ENCODE data around the gene ENO2. TPM values are rescaled to one million over a fixed set of nuclear protein-coding genes. Genes with fewer than 3 reads are reported as not detected.

The ENO2 gene
- total RNA-seq, 1 donor from 2014 or later = 12.0 TPM

DNA sequence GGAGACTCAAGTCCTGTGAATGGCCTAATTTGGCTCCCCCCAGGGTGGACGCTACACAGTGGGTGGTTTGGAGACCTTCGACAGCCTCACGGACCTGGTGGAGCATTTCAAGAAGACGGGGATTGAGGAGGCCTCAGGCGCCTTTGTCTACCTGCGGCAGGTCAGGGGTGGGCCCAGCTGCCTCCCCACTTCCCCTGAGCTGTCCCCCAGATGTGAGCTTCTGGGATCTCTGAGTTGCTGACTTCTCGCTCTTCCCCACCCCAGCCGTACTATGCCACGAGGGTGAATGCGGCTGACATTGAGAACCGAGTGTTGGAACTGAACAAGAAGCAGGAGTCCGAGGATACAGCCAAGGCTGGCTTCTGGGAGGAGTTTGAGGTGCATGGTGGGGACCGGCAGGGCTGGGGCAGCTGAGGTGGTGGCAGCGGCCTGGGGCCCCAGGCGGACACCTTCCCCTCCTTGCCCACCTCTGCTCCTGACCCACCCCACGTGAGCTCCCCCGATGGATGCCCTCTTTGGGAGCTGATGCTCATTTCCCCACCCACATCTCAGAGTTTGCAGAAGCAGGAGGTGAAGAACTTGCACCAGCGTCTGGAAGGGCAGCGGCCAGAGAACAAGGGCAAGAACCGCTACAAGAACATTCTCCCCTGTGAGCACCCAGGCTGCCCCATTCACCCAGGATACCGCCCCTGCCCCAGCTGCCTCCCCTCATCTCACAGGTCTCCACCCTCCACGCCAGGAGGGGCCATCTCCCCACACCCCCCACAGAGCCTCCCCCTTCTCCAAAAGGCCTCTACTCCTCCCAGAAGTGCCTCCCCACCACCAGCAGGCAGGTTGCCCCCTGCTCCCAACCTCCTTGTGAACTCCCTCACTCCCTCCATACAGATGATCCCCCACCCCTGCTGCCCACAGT is 41.0 kb downstream of the ENO2 start:
- intact Hi-C loops (cut with micrococcal nuclease) = loop anchor here (10.0 kb wide), 1 partner anchor 149 kb away; the partner anchor contains the start of gene C1RL
- ATAC-seq (no peak), DNase-seq (peak; percentile 14)

DNA sequence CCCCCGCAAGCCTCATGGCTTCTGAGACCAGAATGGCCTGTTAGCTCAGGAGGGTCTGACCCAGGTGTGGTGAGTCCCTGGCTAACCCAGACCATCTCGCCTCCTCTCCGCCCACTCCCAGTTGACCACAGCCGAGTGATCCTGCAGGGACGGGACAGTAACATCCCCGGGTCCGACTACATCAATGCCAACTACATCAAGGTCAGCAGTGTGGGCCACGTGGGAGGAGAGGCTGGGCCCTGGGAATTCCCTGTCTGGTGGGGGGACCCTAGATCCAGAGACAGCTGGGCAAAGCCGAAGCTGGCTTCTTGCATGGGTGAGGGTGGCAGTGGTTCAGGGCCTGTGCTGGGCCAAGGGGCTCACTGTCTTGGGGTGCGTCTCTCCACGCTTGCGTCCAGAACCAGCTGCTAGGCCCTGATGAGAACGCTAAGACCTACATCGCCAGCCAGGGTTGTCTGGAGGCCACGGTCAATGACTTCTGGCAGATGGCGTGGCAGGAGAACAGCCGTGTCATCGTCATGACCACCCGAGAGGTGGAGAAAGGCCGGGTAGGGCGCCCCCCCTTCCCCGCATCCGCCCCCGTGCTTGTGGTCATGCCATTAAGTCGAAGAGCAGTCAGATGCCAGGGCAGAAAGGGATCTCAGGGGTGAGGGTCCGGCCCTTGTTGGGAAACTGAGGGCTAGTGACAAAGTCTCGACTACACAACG is 41.8 kb downstream of the ENO2 start:
- DNase-seq = no peak
- ATAC-seq = no peak
- intact Hi-C loops (cut with micrococcal nuclease) = loop anchor here (10.0 kb wide), 1 partner anchor 149 kb away; the partner anchor contains the start of gene C1RL

DNA sequence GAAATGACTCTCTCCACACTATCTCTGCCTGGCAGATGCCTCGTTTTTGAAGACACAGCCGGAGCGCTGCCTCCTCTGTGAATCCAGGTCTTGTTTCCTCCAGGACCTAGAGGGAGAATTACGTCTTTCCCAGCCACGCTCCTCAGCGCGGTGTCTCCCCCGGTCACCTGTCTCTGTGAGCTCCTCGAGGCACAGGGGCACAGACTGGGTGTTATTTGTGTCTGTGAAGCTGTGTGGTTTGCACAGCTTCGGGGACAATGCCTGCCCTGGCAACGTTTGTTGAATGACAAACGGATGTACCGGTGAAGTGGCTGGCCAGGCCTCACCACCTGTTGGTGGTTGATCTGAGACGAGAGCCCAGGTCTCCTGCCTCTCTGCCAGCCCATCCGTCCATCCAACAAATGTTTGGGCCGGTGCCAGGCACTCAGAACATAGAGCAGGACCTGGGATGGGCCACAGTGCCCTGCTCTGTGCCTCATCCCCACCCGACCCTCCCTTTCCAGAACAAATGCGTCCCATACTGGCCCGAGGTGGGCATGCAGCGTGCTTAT is 42.8 kb downstream of the ENO2 start:
- ATAC-seq = no peak
- intact Hi-C loops (cut with micrococcal nuclease) = loop anchor here (10.0 kb wide), 1 partner anchor 148 kb away; the partner anchor contains the start of gene C1RL
- DNase-seq = no peak

DNA sequence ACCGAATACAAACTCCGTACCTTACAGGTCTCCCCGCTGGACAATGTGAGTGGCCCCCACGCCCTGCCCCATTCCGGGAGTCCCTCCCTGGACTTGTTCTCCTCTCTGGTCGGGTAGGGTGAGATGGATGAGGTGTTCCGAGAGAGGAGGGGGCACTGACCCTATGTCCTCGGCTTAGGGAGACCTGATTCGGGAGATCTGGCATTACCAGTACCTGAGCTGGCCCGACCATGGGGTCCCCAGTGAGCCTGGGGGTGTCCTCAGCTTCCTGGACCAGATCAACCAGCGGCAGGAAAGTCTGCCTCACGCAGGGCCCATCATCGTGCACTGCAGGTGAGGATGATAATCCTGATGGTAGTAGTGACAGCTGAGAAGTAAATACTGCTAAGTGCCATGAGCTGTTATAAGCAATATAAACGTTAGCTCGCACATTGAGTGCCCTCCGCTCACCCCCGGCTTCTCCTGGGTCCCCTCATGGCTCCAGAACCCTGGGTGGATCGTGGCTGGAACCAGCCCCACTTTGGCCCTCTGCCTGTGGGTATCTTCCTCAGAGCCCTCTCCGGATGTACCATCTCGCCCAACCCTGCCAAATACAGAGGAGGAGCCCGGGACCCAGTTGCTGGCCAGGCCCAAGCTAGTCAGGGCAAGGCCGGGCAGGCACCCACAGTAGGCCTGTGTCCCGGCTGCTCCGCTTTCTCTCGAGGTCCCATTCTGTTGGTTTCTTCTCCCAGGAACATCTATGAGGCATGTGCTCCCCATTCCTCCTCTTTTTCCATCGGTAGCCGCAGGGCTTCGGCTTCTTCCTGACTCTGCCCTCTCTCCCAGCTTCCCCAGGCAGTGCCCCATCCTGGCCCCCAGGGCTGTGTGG is 43.6 kb downstream of the ENO2 start:
- ATAC-seq (no peak), DNase-seq (no peak)
- intact Hi-C loops (cut with micrococcal nuclease) = loop anchor here (10.0 kb wide), 1 partner anchor 147 kb away; the partner anchor contains the start of gene C1RL

DNA sequence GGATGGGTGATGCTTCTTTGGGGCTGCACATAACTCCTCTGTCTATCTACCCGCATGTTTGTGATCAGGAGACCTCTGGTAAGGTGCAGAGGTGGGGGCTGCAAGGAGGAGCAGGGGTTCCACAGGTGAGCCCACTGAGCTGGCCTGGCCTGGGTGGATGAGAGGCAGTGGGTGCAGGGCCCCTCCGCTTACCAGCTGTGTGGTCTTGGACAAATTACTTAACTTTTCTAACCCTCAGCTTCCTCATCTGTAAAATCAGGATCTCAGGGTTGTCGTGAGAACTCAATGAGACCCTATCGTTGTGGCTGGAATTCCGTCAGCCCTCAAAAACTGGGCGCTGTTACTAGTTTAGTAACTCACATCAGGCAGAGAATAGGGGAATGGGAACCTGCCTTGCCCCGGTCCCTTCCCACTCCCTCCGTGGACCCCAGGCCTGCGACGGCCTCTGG is 44.3 kb downstream of the ENO2 start:
- intact Hi-C loops (cut with micrococcal nuclease) = loop anchor here (10.0 kb wide), 1 partner anchor 146 kb away; the partner anchor contains the start of gene C1RL
- DNase-seq (no peak), ATAC-seq (no peak)

DNA sequence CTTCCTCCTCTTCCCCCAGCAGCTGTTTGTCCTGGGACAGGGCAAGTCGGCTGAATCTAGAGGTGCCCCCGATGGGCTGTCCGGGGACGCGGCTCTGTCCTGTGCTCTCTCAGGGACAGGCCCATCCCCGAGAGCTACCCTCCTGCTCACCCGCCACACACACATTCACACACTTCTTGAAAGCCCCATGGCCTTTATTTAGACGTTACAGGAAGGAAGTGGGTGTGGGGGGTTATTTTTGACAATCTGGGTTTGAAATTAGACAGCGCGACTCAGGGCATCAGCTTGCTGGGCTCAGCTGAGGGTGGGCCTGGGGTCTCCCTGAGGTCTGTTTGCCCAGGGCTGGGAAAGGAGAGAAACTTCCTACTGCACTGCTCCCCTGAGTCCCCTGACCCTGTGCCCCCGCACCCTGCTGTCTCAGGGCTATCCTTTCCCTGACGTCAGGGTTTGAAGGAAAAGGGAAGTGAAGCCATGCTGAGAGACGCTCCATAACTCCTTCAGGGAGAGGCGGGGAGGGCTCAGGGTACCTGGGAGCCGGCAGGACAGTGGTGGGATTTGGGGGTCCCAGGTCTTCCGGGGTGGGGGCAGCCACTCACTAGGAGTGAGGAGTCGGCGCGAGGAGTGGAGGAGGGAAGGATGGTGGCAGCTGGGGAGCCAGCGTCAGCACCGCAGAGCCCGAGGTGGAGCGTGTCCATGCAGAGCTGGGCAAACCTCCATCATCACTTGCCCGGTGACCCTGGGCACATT is 44.9 kb downstream of the ENO2 start:
- intact Hi-C loops (cut with micrococcal nuclease) = loop anchor here (10.0 kb wide), 1 partner anchor 146 kb away; the partner anchor contains the start of gene C1RL
- DNase-seq = no peak
- peak; percentile 31 for ATAC-seq

DNA sequence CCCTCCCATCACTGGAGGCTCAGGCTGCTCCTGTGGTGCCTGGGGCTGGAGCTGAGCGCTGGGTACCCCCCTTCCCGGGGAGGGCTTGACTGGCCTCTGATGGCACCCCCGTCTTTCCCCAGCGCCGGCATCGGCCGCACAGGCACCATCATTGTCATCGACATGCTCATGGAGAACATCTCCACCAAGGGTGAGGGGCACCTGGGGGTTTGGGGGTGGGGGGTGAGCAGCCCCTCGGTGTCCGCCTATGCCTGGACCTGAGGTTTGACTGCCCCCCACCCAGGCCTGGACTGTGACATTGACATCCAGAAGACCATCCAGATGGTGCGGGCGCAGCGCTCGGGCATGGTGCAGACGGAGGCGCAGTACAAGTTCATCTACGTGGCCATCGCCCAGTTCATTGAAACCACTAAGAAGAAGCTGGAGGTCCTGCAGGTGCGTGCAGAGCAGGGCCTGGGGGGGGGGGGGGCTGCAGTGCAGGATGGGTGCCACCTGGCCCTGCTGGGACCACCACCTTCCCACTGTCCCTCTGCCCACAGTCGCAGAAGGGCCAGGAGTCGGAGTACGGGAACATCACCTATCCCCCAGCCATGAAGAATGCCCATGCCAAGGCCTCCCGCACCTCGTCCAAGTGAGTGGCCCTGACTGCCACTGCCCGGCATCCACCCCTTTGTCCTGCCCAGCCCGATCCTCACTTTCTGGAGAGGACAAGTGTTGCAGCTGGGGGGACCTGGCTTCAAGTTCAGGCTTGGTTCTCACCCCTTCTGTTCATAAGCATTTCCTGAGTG is 45.6 kb downstream of the ENO2 start:
- ATAC-seq (no peak), DNase-seq (no peak)
- intact Hi-C loops (cut with micrococcal nuclease) = loop anchor here (10.0 kb wide), 1 partner anchor 145 kb away; the partner anchor contains the start of gene C1RL

DNA sequence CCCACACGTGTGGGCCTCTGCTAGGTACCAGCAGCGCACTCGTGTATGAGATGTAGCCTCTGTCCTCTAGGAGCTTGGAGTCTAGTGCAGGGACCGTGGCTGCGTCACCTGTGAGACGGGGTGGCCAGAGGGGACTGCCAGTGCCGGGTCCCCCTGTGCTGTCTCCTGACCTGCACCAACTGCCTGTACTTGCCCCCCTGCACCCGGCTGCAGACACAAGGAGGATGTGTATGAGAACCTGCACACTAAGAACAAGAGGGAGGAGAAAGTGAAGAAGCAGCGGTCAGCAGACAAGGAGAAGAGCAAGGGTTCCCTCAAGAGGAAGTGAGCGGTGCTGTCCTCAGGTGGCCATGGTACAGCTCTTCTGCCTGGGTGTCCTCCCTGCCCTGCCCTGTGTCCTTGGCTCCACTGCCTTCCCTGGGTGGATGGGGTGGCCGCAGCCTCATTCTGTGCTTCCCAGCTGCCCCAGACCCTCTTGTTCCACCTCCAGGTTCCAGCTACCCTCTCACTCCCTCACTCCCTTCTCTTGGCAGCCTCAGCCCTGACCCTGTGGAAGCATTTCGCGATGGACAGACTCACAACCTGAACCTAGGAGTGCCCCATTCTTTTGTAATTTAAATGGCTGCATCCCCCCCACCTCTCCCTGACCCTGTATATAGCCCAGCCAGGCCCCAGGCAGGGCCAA is 46.4 kb downstream of the ENO2 start:
- ATAC-seq = no peak
- intact Hi-C loops (cut with micrococcal nuclease) = no loop called here
- no peak for DNase-seq

DNA sequence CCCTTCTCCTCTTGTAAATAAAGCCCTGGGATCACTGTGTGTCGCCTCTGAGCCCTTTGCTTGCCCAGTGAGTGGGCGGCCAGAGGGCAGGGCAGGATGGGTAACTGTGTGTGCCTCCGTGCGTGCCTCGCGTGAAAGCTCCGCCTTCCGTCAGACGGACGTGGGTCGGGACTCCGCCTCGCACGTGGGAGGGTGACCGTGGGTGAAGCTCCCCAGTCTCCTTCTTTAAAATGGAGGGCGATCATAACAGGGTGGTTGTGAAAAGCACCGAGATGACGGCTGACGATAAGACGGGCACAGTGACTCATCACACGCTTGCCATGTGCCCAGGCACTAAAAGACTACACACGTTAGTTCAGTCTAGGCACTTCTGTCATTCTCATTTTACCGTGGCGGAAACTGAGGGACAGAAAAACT is 46.9 kb downstream of the ENO2 start:
- ATAC-seq (peak; percentile 12), DNase-seq (peak; percentile 71)
- intact Hi-C loops (cut with micrococcal nuclease) = no loop called here

DNA sequence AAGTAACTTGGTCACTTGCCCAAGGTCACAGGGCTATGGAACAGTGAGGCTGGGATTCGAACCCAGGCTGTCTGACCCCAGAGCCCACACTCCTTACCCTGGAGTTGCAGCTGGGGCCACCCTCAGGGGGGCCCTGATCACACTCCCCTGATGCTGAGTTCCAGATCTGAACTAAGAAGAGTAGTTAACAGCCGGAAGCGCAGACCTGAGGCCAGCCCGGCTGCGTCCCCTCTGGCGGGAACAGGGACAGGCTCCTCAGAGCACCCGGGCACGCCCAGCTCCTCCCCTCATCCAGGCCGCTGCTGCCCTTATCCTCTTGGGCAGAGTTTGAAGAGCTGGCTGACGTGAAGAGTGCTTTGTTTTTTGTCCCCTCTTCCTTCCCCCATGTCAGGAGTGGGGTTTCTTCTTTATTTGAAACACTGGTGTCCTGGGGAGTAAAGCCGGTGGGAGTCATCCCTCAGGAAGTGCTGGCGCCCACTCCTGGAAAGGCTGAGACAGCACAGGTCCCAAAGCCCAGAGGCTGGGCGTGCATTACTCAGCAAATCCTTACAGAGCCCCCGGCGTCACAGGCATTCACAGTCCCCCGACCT is 47.4 kb downstream of the ENO2 start:
- intact Hi-C loops (cut with micrococcal nuclease) = no loop called here
- ATAC-seq (peak; percentile 49), DNase-seq (peak; percentile 68)

DNA sequence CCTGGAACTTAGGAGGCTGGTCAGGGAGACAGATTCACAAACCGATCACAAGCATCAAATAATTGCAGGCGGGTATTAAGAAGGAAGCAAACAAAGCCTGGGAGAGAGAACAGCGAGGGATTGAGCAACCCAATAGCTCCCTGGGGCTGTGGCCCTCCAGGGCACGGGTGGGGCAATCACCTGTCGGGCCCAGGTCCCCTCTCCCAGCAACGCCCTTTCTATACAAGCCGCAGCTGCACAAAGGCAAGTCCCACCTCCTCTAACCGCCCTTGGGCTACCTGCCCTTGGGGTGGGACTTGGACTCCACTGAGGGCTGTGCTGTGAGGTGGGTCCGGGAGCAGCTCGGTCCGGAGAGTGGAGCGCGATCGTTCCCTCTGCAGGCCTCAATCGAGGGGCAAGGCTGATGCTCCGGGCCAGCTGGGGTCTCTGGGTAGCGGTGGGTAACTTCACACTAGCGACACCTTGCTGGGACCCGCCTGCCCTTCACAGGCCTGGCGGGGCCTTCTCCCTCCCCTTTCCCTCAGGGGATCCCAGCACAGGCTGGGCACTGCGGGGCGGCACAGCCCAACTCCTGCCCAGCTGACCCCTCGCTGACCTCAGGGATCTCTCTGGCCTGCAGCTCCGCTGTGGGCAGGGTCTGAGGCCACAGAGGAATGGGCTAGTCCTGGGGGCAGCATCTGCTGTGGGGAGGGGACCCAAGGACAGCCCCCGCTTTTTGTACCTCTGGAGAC is 48.1 kb downstream of the ENO2 start:
- intact Hi-C loops (cut with micrococcal nuclease) = no loop called here
- ATAC-seq = no peak
- DNase-seq = no peak

DNA sequence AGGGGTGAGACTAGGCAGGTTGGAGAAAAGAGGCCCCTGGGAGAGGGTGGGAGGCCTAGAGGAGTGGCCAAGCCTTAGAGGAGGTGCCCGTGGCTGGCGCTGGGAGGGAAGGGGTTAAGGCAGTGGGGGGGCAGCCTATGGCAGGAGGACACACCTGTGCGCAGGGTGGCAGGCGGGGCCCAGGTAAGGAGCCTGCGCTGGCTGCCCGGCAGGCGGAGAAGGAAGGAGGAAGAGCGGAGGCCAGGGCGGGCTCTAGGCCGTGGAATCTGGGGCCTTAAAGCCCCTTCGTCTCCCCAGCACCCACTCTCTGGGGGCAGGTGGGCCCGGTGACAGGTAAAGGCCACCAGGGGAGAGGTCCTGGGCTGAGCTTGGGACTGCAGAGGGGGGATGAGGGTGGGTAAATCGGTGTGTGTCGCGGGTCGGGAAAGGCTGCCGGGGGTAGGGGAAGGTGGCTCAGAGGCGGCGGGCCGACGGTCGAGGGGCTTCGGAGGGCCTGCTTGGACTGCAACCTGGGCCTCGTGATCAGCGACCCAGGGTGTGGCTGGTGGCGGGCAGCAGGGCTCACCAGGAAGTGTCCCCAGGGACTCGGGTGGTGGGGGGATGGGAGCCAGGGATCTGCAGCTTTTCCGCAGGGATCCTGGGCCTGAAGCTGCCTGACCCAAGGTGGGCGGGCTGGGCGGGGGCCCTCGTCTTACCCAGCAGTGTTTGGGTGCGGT is 48.8 kb downstream of the ENO2 start:
- ATAC-seq = no peak
- intact Hi-C loops (cut with micrococcal nuclease) = no loop called here
- DNase-seq = no peak

DNA sequence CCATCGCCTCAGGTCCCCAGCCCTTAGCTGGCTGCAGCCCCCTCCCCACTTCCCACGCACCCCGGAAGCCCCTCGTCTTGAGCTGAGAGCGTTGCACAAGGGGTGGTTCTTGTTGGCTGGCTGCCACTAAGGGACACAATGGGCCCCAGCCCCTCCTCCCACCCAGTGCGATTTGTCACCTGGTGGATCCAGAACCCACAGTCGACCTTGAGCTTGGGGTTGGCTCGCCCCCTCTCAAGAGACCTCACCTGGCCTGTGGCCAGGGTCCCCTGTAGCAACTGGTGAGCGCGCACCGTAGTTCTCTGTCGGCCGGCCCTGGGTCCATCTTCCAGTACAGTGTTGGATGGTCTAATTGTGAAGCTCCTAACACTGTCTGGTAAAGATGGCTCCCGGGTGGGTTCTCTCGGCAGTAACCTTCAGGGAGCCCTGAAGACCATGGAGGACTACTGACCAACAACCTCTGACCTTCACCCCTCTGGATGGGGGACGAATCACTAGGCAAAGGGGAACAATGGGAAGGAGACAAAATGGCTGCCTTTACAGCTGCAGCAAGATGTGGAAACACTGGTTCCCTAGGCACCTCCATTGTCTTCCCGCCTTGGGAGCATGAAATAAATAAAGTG is 49.5 kb downstream of the ENO2 start:
- no peak for ATAC-seq

DNA sequence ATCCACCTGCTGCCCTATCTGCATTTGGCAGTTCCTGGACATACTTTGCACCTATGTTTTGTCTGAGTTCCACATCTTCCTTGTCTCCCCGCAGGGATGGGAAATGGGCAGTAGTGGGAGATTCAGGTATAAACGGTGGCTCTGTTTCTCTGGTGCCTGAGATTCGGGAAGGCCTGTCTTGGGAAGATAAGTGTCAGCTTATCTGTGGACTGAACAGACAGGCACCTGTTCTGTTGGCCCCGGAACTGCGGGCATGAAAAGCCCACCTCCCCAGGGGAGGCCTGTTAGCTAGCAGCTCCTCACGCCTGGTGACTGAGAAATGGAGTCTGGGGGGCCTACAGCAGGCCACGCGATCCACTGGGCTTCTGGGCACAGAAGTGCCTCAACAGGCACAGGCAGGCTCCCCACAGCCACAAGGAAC is 50.2 kb downstream of the ENO2 start:
- ATAC-seq (no peak), DNase-seq (no peak)
- intact Hi-C loops (cut with micrococcal nuclease) = no loop called here

More for the DNA sequence above, 49.5 kb downstream of the ENO2 start:
- intact Hi-C loops (cut with micrococcal nuclease) = no loop called here
- no peak for DNase-seq

Measured in left ventricle myocardium superior (tissue), 1 donor.